GM12801 (cell line): ENCODE results near the gene C9orf50.

Experiments
- TF ChIP-seq, protein P1 (sequence below): IDR thresholded peaks from one replicate; pipeline ENCODE4 v1.5.1; 2011; ENCODE audit warnings: control low read depth; ENCODE audit not compliant: insufficient read length; ENCODE audit errors: extremely low read depth

Gene C9orf50

DNA sequence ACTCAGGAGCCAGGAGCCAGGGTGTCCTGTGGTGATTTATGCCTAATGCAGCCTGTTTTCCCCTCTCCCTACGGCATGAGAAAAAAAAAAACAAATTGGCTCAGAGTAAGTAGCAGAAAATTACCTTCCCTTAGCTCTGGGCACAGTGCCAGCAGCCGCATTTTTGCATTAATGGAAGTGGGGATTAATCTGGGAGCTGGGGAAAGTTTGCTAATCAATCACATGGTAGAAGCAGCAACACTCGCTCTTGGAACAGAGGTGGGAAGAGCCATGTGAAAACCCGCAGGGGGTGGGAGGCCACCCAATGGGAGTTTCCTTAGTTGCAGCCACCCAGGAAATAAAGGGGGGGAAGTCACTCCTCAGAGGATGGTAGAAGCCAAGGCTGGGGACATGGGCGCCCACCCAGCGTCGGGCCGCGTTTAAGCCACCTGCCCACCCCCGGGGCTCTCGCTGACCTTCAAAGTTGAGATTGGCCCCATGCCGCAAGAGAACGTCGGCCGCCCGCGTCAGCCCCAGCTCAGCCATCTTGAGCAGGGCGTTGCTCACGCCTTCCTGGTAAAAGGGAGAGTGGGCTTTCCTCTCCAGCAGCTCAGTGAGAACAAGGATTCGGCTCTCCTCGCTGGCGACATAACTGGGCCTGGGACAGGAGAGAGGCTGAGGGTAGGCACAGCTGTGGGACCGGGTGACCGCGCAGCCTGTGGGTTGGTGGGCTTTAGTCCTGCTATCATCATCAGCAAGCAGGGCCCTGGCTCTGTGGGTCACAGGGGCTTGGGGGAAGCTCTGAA, 19.4 kb upstream of the C9orf50 start:
- TF ChIP-seq, protein P1, sequence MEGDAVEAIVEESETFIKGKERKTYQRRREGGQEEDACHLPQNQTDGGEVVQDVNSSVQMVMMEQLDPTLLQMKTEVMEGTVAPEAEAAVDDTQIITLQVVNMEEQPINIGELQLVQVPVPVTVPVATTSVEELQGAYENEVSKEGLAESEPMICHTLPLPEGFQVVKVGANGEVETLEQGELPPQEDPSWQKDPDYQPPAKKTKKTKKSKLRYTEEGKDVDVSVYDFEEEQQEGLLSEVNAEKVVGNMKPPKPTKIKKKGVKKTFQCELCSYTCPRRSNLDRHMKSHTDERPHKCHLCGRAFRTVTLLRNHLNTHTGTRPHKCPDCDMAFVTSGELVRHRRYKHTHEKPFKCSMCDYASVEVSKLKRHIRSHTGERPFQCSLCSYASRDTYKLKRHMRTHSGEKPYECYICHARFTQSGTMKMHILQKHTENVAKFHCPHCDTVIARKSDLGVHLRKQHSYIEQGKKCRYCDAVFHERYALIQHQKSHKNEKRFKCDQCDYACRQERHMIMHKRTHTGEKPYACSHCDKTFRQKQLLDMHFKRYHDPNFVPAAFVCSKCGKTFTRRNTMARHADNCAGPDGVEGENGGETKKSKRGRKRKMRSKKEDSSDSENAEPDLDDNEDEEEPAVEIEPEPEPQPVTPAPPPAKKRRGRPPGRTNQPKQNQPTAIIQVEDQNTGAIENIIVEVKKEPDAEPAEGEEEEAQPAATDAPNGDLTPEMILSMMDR, result no peak

DNA sequence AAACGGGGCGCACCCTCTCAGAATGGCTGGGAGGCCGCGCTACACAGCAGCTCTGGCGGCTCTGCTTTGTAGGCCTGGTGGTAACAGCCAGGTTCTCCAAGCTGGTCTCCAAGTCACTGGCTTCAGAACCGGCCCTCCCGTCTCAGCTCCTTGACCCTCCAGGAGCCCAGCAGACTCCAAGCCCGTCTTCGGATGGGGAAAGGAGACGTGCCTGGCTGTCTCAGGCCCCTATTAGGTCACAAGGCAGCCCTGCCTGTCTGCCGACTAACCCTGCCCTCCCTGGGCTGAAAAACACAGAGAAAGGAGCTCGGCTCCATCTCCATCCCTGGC, 18.8 kb upstream of the C9orf50 start:
- TF ChIP-seq, protein P1, result no peak

DNA sequence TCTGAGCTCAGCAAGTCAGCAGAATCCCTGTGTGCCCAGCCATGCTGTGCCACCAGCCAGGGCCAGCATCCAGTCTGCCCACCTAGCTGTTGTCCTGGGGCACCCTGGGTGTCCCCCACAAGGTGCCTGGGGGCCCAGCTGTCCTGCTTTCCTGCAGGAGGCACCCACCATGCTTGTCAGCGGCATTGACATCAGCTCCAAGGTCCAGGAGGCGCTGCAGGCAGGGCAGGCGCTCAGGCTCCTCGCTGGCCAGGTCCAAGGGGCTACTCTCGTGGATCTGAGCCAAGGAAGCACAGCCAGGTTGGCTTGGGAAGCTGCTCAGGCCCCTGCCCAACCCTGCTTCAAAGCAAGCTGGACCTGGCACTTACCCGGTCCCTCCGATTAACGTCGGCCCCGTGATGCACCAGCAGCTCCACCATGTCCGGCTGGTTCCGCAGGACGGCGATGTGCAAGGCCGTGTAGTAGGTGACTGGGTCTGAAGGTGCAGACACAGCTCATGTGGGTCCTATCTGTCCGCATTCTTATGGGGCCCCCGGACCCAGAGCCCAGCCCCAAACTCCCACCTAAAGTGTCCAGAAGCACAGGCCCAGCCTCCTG, 18.2 kb upstream of the C9orf50 start:
- TF ChIP-seq, protein P1, result no peak

DNA sequence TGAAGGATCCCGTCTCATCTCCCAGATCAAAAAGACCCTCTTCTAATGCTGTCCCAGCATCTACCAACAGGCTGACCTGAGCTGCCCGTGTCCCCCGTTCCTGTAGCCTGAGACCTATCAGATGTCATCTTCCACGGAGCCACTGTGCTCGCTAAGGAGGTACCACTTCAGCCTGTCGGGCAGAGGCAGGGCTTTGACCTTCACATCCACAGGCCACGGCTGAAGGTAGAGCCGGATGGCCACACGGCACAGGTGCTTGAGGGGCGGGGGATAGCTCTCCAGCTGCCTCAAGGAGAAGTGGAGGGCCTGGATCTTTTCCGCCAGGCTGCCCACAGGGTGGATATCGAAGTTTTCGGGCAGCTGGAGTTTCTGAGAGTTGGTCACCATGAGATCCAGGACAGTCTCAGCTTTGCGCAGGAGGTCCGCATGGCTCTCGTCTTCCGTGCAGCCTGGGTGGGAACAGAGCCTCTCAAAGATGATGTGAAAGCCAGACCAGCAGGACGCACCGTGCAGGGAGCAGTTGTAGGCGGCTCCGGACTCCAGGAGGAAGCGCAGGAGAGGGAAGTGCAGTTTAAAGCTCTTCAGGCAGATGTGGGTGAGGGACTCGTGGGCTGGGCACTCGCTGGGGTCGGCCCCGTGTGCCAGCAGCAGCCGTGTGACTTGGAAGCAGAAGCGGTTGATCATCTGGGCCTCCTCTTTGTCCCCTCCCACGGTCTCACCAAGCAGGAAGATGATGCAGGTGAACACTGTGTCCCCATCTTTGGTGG, 17.0 kb upstream of the C9orf50 start:
- TF ChIP-seq, protein P1, result no peak

DNA sequence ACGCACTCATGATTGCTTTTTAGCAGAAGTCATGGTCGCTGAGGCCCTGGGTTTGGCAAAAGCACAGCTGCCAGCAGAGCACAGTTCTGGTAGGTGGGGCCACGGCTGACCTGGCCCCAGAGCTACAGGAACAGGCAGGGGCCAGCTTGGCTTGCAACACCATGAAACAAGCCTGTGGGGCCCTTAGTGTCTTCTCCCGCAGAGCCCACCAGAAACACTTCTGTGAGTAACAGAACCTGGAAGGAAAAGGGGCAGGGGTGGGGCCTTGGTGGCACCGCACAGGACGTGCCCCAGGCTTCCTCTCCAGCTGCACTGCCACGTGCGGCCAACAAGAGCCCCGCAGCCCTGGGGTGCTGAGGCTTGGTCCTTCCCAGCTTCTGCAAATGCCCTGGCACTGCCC, 16.2 kb upstream of the C9orf50 start:
- TF ChIP-seq, protein P1, result no peak

DNA sequence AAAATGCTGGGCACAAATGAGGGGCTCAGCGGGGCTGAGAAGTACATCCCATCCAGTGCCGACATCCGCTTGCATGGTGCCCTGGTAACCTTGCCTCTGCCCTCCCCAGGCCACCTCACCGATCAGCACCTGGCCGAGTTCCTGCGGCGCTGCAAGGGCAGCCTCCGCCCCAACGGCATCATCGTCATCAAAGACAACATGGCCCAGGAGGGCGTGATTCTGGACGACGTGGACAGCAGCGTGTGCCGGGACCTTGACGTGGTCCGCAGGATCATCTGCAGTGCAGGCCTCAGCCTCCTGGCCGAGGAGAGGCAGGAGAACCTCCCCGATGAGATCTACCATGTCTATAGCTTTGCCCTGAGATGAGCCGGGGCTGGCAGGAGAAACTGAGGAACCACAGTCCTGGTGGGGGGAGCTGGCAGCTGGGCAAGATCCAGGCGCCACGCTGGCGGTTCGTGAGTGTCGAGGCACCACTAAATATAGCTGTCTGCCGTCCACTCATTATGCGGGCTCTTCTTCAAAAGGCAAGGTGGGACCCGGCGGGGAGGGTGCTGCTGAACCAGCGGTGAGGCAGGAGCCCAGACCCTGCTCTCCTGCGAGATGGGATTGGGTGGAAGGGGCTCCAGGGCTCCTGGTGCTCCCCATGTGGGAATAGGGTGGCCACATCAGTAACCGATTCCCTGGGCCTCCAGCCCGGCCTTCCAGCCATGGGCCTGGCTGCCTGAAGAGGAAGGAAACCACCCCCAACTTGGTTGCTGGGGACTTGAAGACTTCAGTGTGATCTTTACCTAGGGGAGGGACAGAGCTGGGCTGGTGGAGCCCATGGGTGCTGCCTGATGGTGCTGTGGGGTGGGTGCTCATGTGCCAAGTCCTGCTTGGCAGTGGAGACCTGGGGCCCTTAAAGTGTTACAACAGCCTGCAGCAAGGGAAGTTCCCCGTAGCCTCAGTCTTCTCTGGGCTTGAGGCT, 14.5 kb upstream of the C9orf50 start:
- TF ChIP-seq, protein P1, result no peak
